IPS-NIHi7 (cell line): ENCODE results near the gene PRKAR1B.
A peak's percentile ranks its signal among the peaks of the same experiment; 100 is the strongest.

Experiments used
- DNase-seq: peaks from one replicate; pipeline ENCODE4 v3.0.0; 2012; ENCODE audit warnings: mixed read lengths; ENCODE audit errors: extremely low spot score

PRKAR1B gene

GRCh38 chr7:541661-542060, 185.4 kb downstream of the PRKAR1B start:
- no peak for DNase-seq

- no peak for DNase-seq
Measured at GRCh38 chr7:540997-541396, 186.1 kb downstream of the PRKAR1B start.

DNA sequence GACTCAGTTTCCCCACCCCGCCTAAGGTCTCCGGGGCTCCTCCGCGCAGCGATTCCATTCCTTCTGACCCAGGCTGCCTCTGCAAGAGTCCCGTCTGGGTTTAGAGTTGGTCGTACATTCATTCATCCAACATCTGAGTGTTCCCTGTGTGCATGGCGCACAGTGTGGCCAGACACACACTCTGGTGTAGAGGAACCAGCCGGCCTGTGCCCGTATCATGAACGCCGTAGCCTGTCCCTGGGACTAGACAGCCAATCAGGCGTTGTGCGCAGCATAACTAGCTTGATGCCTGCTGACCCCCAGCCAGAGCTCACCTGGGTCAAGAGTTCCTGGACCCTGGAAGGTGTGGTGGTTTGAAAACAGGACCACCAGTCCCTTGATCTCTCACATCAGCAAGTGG, 186.5 kb downstream of the PRKAR1B start:
- DNase-seq, result no peak

GRCh38 chr7:539731-540411, 187.2 kb downstream of the PRKAR1B start:
- peak; percentile 57 for DNase-seq

DNA sequence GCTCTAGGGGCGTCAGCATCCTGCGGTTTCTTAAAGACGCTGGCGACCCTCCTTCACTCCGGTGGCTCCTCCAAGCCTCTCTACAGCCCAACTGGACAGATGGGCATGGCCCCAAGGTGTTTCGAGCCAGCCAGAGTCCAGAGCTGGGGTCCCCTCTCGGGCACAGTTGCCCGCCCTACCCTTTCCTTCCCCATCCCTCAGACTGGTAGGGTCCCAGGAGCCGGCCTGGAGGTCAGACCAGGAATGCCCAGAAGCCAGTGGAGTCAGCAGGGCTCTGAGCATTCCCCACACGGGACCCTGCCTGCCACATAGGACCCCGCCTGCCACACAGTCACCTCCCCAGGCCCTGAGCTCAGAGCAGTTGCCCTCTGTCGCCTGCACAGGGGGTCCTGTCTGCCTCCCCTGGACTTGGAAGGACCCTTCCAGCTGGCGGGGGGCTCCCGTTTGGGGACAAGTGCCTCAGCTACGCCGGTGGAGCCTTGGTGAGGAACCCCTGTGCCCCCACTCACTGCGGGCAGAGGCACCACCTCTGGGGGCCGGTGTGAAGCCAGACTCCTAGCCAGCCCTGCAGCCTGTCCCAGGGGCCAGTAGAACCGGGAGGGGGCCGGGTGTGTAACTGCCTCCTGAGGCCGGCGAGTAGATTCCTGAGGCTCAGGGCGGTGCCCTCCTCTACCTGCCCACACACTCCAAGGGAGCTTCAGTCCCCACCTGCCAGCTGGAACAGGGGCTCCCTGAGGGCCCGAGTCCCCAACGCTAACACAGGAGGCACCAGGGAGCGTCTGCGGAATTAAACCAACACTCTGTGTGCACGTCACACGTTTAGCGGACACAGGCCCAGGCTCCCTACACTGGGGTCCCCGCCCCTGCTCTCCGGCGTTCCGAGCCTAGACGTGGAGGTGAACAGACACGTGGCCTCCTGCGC, 188.1 kb downstream of the PRKAR1B start:
- DNase-seq, result no peak

- DNase-seq, result peak; percentile 84
Measured at GRCh38 chr7:537911-538634, 189.0 kb downstream of the PRKAR1B start.

DNA sequence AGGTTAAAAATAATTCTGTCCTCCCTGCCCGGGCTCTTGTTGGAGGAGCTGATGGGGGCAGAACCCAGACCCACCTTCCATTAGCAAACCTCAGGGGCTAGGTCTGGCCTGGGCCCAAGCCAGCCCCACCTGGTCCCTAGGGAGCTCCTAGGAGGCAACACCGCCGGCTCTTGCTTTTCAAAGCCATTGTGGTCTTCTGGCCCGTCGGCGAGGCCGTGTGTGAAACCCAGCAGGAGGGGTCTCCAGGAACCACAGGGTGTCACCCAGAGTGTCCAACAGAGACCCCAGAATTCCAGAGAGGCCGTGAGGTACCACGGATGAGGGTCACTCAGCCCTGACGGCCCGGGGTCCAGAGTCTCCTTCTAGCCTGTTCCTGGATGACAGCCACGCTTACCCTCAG, 190.8 kb downstream of the PRKAR1B start:
- no peak for DNase-seq

- DNase-seq, result no peak
Measured at GRCh38 chr7:534959-535358, 192.1 kb downstream of the PRKAR1B start.

DNA sequence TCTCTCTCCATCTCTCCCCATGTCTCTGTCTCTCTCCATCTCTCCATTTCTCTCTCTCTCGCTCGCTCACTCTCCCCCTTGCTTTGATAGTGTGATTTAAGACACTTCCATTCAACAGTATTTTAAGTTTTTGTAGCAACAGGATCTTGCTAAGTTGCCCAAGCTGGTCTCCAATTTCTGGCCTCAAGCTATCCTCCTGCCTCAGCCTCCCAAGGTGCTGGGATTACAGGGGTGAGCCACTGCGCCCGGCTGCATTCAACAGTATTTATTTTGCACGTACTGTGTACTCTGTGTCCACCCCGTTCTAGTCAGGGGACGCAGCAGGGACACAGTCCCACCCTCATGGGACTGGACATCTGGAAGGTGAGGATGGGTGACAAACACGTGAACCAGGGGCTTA, 193.0 kb downstream of the PRKAR1B start:
- DNase-seq, result no peak

DNA sequence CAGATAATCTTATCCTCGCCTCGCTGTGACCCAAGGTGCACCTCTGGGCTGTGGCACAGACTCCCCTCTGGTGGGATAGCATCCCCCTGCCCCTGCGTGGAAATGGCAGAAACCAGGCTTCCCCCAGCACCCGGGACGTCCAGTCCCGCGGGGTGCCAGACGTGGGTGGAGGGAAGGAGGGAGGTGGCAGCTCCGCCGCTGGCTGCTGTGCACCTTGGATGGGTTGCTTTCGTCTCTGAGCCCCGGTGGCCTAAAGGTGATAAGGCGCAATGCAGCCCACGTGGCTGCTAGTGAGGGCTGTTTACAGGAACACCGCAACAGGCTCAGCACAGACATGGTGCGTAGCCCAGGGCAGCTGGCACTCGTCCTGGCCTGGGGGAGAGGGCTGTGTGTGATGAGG, 193.8 kb downstream of the PRKAR1B start:
- no peak for DNase-seq

GRCh38 chr7:532379-533143, 194.5 kb downstream of the PRKAR1B start:
- no peak for DNase-seq

- DNase-seq, result no peak
Measured at GRCh38 chr7:531777-532176, 195.3 kb downstream of the PRKAR1B start.

DNA sequence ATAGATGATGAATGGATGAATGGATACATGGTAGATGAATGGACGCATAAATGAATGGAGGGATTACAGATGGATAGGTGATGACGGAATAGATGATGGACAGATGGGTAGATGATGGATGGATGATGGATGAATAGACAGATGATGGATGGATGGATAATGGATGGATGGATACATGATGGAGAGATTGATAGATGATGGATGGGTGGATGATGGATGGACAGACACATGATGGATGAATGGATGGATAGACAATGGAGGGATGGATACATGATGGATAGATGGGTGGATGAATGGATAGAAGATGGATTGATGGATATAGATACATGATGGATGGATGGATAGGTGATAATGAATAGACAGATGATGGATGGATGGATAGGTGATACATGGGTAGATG, 198.6 kb downstream of the PRKAR1B start:
- no peak for DNase-seq

DNA sequence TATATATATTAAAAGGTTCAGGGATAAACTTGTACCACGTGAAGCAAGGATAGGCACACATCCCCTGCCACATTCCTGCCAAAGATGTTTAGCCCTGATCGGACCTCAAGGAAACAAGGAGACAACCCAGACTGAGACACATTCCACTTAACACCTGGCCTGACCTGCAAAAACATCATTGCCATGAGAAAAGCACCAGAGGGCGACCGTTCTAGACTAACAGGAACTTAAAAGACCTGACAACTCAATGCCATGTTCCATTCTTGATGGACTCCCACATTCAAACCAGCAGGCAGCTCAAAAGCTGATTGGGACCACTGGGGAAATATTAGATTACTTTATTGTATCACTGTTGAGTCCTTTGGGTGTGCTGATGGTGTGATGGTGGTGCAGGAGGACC, 199.4 kb downstream of the PRKAR1B start:
- no peak for DNase-seq

- DNase-seq, result no peak
Measured at GRCh38 chr7:526460-527034, 200.5 kb downstream of the PRKAR1B start.

GRCh38 chr7:525740-526139, 201.3 kb downstream of the PRKAR1B start:
- no peak for DNase-seq

- DNase-seq, result no peak
Measured at GRCh38 chr7:524800-525199, 202.3 kb downstream of the PRKAR1B start.

GRCh38 chr7:523347-524336, 203.4 kb downstream of the PRKAR1B start:
- no peak for DNase-seq

- no peak for DNase-seq
Measured at GRCh38 chr7:522951-523314, 204.1 kb downstream of the PRKAR1B start.
